ENCODE data around the gene SMG6. TPM values are rescaled to one million over a fixed set of nuclear protein-coding genes. Genes with fewer than 3 reads are reported as not detected.
A peak's percentile ranks its signal among the peaks of the same experiment; 100 is the strongest.
"Not testable (repeated sequence)": the region's sequence is repeated elsewhere in the genome, so short reads cannot be mapped to it uniquely, and the experiment has no call there.

The SMG6 gene
- 10 to 100 TPM; 27.8 to 36.6 (median 31.2) TPM for polyA plus RNA-seq (ENCODE audit: insufficient read length in 4 of 4)

- peak; percentile 78 to 87 (median 80) for DNase-seq (ENCODE audit: low read depth in 4 of 4, low spot score in 2 of 4)
Observed at GRCh38 chr17:2303204-2304188, at the start of gene SMG6, which contains the start of gene SRR. Gene SMG6, minus strand, starts transcription at chr17:2303785. Its CDS starts 65 bp downstream, at chr17:2303720. Gene SRR, plus strand, starts transcription at chr17:2303950. Its CDS starts 11,611 bp downstream, at chr17:2315561.

- no peak for DNase-seq (ENCODE audit: low read depth in 4 of 4, low spot score in 2 of 4)
Observed at GRCh38 chr17:2351269-2351668, 47.7 kb upstream of the SMG6 start.

- peak in 2 of 4 donors; percentile 49 to 59 for DNase-seq (ENCODE audit: low read depth in 4 of 4, low spot score in 2 of 4)
Observed at GRCh38 chr17:2347805-2348685, 44.5 kb upstream of the SMG6 start.

- DNase-seq (ENCODE audit: low read depth in 4 of 4, low spot score in 2 of 4): no peak
Observed at GRCh38 chr17:2346475-2346874, 42.9 kb upstream of the SMG6 start.

- DNase-seq (ENCODE audit: low read depth in 4 of 4, low spot score in 2 of 4): no peak
Observed at GRCh38 chr17:2344528-2344927, 40.9 kb upstream of the SMG6 start.

- DNase-seq (ENCODE audit: low read depth in 4 of 4, low spot score in 2 of 4): no peak
Observed at GRCh38 chr17:2343421-2343820, 39.8 kb upstream of the SMG6 start.

GRCh38 chr17:2338315-2338657 lies 34.7 kb upstream of the SMG6 start:
- DNase-seq (ENCODE audit: low read depth in 4 of 4, low spot score in 2 of 4): no peak

GRCh38 chr17:2337544-2338314 lies 34.1 kb upstream of the SMG6 start:
- peak in 1 of 4 donors; percentile 10 for DNase-seq (ENCODE audit: low read depth in 4 of 4, low spot score in 2 of 4)

GRCh38 chr17:2336852-2337543 lies 33.4 kb upstream of the SMG6 start, which contains the start of gene SGSM2:
Gene SGSM2, plus strand, starts transcription at chr17:2337501. Its CDS starts 188 bp downstream, at chr17:2337689.
- peak in 2 of 4 donors; percentile 29 to 41 for DNase-seq (ENCODE audit: low read depth in 4 of 4, low spot score in 2 of 4)

GRCh38 chr17:2336215-2336851 lies 32.7 kb upstream of the SMG6 start, which contains the start of gene TSR1:
Gene TSR1, minus strand, starts transcription at chr17:2336457. Its CDS starts 30 bp downstream, at chr17:2336427.
- DNase-seq (ENCODE audit: low read depth in 4 of 4, low spot score in 2 of 4): peak in 3 of 4 donors; percentile 78 to 87 (median 83)

- DNase-seq (ENCODE audit: low read depth in 4 of 4, low spot score in 2 of 4): no peak
Observed at GRCh38 chr17:2335726-2336214, 32.2 kb upstream of the SMG6 start.

GRCh38 chr17:2331303-2331702 lies 27.7 kb upstream of the SMG6 start:
- no peak for DNase-seq (ENCODE audit: low read depth in 4 of 4, low spot score in 2 of 4)

- no peak for DNase-seq (ENCODE audit: low read depth in 4 of 4, low spot score in 2 of 4)
Observed at GRCh38 chr17:2323629-2324314, 20.2 kb upstream of the SMG6 start.

GRCh38 chr17:2321399-2321798 lies 17.8 kb upstream of the SMG6 start:
- no peak for DNase-seq (ENCODE audit: low read depth in 4 of 4, low spot score in 2 of 4)

GRCh38 chr17:2319051-2319450 lies 15.5 kb upstream of the SMG6 start:
- DNase-seq (ENCODE audit: low read depth in 4 of 4, low spot score in 2 of 4): no peak

- no peak for DNase-seq (ENCODE audit: low read depth in 4 of 4, low spot score in 2 of 4)
Observed at GRCh38 chr17:2317796-2318195, 14.2 kb upstream of the SMG6 start.

- DNase-seq (ENCODE audit: low read depth in 4 of 4, low spot score in 2 of 4): not testable (repeated sequence)
Observed at GRCh38 chr17:2316916-2317205, 13.3 kb upstream of the SMG6 start.

GRCh38 chr17:2312736-2313135 lies 9.2 kb upstream of the SMG6 start:
- DNase-seq (ENCODE audit: low read depth in 4 of 4, low spot score in 2 of 4): no peak
